K562 (cell line): ENCODE results near the gene TMCC2. TPM values are rescaled to one million over a fixed set of nuclear protein-coding genes. Genes with fewer than 3 reads are reported as not detected.

Experiments used
- ADNP ChIP-seq: fragments of 200-800 bp; sonication (Bioruptor generic); IDR thresholded peaks from 2 replicates; pipeline ENCODE4 v1.6.1; 2016; ENCODE audit warnings: missing genetic modification characterization, missing compliant biosample characterization
- ARID3A ChIP-seq: IDR thresholded peaks from 2 replicates; pipeline ENCODE4 v1.6.1; 2012; ENCODE audit warnings: low read depth, low read length, improper control_type of control experiment, borderline replicate concordance
- ATF3 ChIP-seq, 2 experiments: fragments of 450-650 bp in 1 of 2; sonication (generic) in 1 of 2; formaldehyde crosslinking in 1 of 2; IDR thresholded peaks in 1 of 2; conservative IDR thresholded peaks in 1 of 2; 2 replicates each; pipeline versions ENCODE4 v1.6.1 to v1.8.1; 2016 to 2023; ENCODE audit warnings: mild to moderate bottlenecking in 2 of 2, moderate library complexity in 2 of 2, inconsistent platforms in 1 of 2, missing genetic modification reagents in 1 of 2
- BMI1 ChIP-seq: fragments of 150-350 bp; IDR thresholded peaks from 2 replicates; pipeline ENCODE4 v1.6.1; 2014; ENCODE audit warnings: low read length
- CBFA2T3 ChIP-seq: fragments of 450-650 bp; IDR thresholded peaks from 2 replicates; pipeline ENCODE4 v1.6.1; 2017
- E2F3 ChIP-seq: fragments of 250-450 bp; sonication (Bioruptor Pico); IDR thresholded peaks from 2 replicates; pipeline ENCODE4 v1.4.0; 2020; ENCODE audit warnings: mild to moderate bottlenecking
- MAFG ChIP-seq: fragments of 450-650 bp; conservative IDR thresholded peaks from 2 replicates; pipeline ENCODE4 v1.6.1; 2016; ENCODE audit warnings: missing genetic modification characterization, missing compliant biosample characterization
- POLR2A ChIP-seq: fragments of 450-650 bp; conservative IDR thresholded peaks from 2 replicates; pipeline ENCODE4 v1.6.1; 2016
- RBM14 ChIP-seq: fragments of 200-400 bp; formaldehyde crosslinking; IDR thresholded peaks from 2 replicates; pipeline ENCODE4 v1.6.1; 2018; ENCODE audit warnings: low read depth, mild to moderate bottlenecking, low read length, moderate library complexity, borderline replicate concordance; ENCODE audit not compliant: insufficient read depth
- SIX5 ChIP-seq, 2 experiments: IDR thresholded peaks; 2 replicates each; pipeline ENCODE4 v1.6.1; 2011; ENCODE audit warnings: low read length in 2 of 2, borderline replicate concordance in 1 of 2, low read depth in 1 of 2, mild to moderate bottlenecking in 1 of 2, moderate library complexity in 1 of 2; ENCODE audit not compliant: insufficient read depth in 1 of 2
- SMAD1 ChIP-seq: fragments of 150-350 bp; IDR thresholded peaks from 2 replicates; pipeline ENCODE4 v1.6.1; 2014; ENCODE audit warnings: low read length, low read depth; ENCODE audit not compliant: partially characterized antibody
- SMARCE1 ChIP-seq: fragments of 450-650 bp; IDR thresholded peaks from 2 replicates; pipeline ENCODE4 v1.7.1; 2016; ENCODE audit warnings: mild to moderate bottlenecking
- SP1 ChIP-seq: sonication (generic); formaldehyde crosslinking; IDR thresholded peaks from 2 replicates; pipeline ENCODE4 v1.8.1; 2022; ENCODE audit warnings: mild to moderate bottlenecking, missing genetic modification reagents
- UBTF ChIP-seq, 2 experiments: IDR thresholded peaks; 2 replicates each; pipeline ENCODE4 v1.6.1; 2012; ENCODE audit warnings: improper control_type of control experiment in 2 of 2, low read depth in 2 of 2, low read length in 2 of 2, borderline replicate concordance in 1 of 2
- ZBTB17 ChIP-seq: fragments of 450-650 bp; formaldehyde crosslinking; IDR thresholded peaks from 2 replicates; pipeline ENCODE4 v1.4.0; 2020; ENCODE audit warnings: mild to moderate bottlenecking
- ZFPM2 ChIP-seq: fragments of 250-450 bp; sonication (Bioruptor Pico); IDR thresholded peaks from 2 replicates; pipeline ENCODE4 v1.5.1; 2022; ENCODE audit warnings: mild to moderate bottlenecking
- ZNF12 ChIP-seq: sonication (generic); formaldehyde crosslinking; IDR thresholded peaks from 2 replicates; pipeline ENCODE4 v1.4.0; 2020; ENCODE audit warnings: mild to moderate bottlenecking, missing genetic modification reagents
- ZNF23 ChIP-seq: fragments of 250-450 bp; sonication (Bioruptor Pico); IDR thresholded peaks from 2 replicates; pipeline ENCODE4 v1.4.0; 2020; ENCODE audit warnings: mild to moderate bottlenecking
- polyA plus RNA-seq, 8 experiments: library from polyadenylated mRNA; depleted of rRNA in 4 of 8; stranded (reverse) in 5 of 8; unstranded in 3 of 8; fragments of >200 nt; fragmentation: Nextera tagmentation in 2 of 8; fragmentation: Illumina TruSeq in 1 of 8; extraction: Ambion mirVana in 2 of 8; extraction: Trizol in 1 of 8; gene quantifications; 2 replicates each; pipeline versions ENCODE4 v1.2.1 to v1.2.3, GENCODE V29; 2011 to 2014; ENCODE audit warnings: inconsistent platforms in 1 of 8, missing spikeins in 1 of 8
- total RNA-seq, 7 experiments: library from RNA; depleted of rRNA in 6 of 7; stranded (reverse); fragments of >200 nt in 6 of 7; fragmentation: Illumina TruSeq in 2 of 7; extraction: Trizol in 2 of 7; gene quantifications; 2 replicates each; pipeline versions ENCODE4 v1.2.1 to v1.2.3, GENCODE V29; 2011 to 2021; ENCODE audit warnings: low replicate concordance in 1 of 7
- TF ChIP-seq, protein P1 (sequence below): fragments of 250-450 bp; sonication (Bioruptor Pico); IDR thresholded peaks from 2 replicates; pipeline ENCODE4 v1.8.0; 2022; ENCODE audit warnings: inconsistent platforms
- TF ChIP-seq, protein P2 (sequence below): fragments of 250-450 bp; sonication (Bioruptor Pico); IDR thresholded peaks from 2 replicates; pipeline ENCODE4 v1.5.0; 2020; ENCODE audit warnings: mild to moderate bottlenecking, borderline replicate concordance

The TMCC2 gene
- total and polyA plus RNA-seq, 9 of the 15 experiments (the other 6 are each of a cell fraction or from before 2014, with no cell fraction given), result 0.06 to 1.8 (median 0.98) TPM

GRCh38 chr1:205267306-205267902, 39.7 kb downstream of the TMCC2 start (continued):
- TF ChIP-seq MAFG (tag) (no peak), ZBTB17 (0 out of 2 replicates have a peak, but pooled peaks have one; percentile 18), ZFPM2 (CRISPR knock-in tag) (no peak), POLR2A (no peak), SIX5 (IDR thresholded peaks at IDR 0.05; ENCODE audit: borderline replicate concordance in 1 of 2, insufficient read depth in 1 of 2, low read depth in 1 of 2, low read length in 2 of 2) (no peak), BMI1 (no peak), RBM14 (no peak), E2F3 (CRISPR knock-in tag) (peak; percentile 10; the same call in 1 of the 2 replicates), ZNF12 (no peak), ZNF23 (CRISPR knock-in tag) (no peak), UBTF (IDR thresholded peaks at IDR 0.05; ENCODE audit: borderline replicate concordance in 1 of 2, low read depth in 2 of 2, low read length in 2 of 2) (peak in 1 of 2 experiments; percentile 47; a peak in 1 of 4 replicates), CBFA2T3 (peak; percentile 77), ARID3A (no peak), ATF3 (IDR thresholded peaks at IDR 0.05) (no peak), ATF3 (CRISPR knock-in tag; conservative IDR thresholded peaks at IDR 0.05) (no peak), SMARCE1 (peak; percentile 45; the same call in 1 of the 2 replicates), SMAD1 (no peak), ADNP (tag) (no peak), SP1 (CRISPR knock-in tag) (no peak)
- TF ChIP-seq, protein P1, sequence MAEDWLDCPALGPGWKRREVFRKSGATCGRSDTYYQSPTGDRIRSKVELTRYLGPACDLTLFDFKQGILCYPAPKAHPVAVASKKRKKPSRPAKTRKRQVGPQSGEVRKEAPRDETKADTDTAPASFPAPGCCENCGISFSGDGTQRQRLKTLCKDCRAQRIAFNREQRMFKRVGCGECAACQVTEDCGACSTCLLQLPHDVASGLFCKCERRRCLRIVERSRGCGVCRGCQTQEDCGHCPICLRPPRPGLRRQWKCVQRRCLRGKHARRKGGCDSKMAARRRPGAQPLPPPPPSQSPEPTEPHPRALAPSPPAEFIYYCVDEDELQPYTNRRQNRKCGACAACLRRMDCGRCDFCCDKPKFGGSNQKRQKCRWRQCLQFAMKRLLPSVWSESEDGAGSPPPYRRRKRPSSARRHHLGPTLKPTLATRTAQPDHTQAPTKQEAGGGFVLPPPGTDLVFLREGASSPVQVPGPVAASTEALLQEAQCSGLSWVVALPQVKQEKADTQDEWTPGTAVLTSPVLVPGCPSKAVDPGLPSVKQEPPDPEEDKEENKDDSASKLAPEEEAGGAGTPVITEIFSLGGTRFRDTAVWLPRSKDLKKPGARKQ (CRISPR knock-in tag), result no peak
- TF ChIP-seq, protein P2, sequence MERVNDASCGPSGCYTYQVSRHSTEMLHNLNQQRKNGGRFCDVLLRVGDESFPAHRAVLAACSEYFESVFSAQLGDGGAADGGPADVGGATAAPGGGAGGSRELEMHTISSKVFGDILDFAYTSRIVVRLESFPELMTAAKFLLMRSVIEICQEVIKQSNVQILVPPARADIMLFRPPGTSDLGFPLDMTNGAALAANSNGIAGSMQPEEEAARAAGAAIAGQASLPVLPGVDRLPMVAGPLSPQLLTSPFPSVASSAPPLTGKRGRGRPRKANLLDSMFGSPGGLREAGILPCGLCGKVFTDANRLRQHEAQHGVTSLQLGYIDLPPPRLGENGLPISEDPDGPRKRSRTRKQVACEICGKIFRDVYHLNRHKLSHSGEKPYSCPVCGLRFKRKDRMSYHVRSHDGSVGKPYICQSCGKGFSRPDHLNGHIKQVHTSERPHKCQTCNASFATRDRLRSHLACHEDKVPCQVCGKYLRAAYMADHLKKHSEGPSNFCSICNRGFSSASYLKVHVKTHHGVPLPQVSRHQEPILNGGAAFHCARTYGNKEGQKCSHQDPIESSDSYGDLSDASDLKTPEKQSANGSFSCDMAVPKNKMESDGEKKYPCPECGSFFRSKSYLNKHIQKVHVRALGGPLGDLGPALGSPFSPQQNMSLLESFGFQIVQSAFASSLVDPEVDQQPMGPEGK (CRISPR knock-in tag), result no peak
